GM21381 (cell line): ENCODE results near the gene TFEB.

ENCODE experiments used
- ATAC-seq: cut with Tn5 transposase; IDR thresholded peaks from one replicate; pipeline ENCODE4 v1.9.1; 2021; ENCODE audit warnings: mild to moderate bottlenecking, moderate library complexity; ENCODE audit not compliant: unreplicated experiment

Gene TFEB

DNA sequence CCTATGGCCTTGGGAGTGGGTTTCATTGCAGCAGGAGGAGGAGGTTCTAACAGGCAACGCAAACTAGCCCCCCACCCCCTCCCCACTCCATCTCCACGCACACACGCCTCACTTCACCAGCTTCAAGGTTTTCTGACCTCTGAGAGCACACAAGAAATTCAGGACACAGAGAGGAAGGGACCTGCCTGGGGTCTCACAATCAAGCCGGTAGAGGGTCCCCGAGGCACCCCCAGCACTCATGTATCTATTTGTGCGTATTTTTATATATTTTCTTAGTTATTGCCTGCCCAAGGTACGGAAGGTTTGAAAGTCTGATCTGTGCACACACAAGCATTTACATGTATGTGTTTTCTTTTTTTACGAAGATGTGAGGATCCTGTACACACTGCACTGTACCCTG lies 80.2 kb downstream of the TFEB start:
- ATAC-seq = no peak

DNA sequence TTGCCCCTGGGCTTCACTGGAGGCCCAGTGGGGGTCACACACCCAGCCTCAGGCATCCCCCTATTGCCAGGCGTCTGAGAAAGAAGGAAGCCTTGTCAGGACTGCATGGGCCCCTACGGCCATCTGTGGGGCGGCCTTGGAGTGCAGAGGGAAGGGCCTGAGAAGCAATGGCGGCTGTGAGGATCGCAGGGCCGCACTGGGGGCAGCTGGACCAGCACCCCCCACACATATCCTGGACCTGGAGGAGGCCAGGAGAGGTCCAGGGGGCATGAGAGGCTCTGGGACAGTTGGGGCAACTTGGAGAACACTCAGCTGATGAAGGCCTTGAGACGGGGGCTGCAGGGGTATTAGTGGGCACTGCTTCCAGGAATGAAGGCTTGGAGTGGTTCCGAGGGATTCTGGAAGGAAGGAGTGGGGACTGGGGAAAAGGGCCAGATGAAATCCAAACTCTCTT lies 80.7 kb downstream of the TFEB start:
- no peak for ATAC-seq

GRCh38 chr6:41654151-41654697 lies 81.2 kb downstream of the TFEB start:
- no peak for ATAC-seq

DNA sequence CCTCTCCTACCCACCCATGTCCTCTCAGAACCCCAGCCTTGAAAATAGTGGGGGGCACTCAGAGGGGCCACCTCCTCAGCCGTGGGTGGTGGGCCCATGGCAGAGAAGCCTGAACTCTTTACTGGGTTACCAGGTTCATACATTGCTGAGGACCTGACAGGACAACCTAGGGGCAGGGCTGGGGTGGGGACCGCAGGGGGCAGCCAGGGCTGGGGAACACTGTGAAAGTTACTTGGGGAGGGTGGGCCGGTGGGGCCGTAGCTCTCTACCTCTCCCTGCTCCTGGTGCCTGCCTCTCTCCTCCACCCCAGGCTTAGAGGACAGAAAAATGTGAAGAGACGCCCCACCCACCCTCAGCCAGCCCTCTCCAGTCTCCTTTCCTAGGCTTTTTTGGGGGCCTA lies 81.7 kb downstream of the TFEB start:
- ATAC-seq = no peak

GRCh38 chr6:41652866-41653652 lies 82.3 kb downstream of the TFEB start:
- no peak for ATAC-seq

DNA sequence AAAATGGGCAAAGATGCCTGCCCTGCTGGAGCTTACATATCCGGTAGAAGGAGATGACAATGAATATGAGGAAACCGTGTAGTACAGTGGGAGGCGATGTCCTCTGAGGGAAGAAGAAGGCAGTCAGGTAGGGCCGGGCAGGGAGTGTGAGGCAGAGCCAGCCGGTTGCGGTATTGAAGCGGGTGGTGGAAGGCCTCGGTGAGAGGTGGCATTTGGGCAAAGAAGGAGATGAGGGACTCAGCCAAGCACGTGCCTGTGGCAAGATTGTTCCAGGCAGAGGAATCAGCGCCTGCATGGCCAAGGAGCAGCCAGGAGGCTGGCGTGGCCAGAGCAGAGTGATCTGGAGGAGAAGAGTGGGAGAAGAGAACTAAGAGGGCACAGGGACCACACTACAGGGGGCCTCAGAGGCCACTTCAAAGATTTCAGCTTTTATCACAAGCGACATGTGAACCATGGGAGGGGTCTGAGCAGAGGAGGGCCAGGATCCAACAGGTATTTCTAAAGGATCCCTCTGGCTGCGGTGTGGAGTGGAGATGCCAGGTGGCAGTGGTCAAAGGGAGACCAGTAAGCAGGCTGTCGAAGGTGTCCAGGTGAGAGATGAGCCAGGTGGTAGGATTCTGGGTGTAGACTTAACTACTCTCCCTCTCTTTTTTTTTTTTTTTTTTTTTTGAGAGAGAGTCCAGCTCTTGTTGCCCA lies 83.3 kb downstream of the TFEB start:
- ATAC-seq = no peak

DNA sequence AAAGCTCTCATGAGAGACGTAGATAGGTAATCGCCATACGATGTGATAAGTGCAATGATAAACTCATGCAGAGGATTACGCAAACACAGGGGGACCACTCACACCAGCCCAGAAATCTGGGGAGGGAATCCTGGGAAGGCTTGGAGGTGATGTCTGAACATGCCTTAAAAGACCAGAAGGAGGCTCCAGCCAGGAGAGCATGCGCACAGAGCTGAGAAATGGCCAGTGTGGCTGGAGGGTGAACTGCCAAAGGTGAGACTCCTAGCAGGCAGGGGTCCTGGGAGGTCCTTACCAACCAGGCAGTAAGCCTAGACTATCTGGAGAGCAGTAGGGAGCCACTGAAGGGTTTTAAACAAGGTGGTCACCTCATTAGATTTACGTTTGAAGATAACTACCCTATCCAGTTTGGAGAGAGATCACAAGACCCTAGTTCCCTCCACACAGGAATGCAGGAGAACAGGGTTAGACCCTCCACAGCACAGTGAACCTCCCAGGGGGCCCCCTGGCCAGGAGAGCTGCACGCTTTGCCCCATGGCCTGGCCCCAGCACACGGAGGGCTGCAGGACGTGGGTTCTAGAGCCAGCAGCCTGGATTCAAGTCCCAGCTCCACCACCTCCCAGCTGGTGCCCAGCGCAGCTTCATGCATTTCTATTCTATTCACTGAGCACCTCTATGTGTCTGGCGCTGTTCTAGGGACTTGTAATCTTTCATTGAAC lies 84.0 kb downstream of the TFEB start:
- ATAC-seq = no peak

- no peak for ATAC-seq
Measured at GRCh38 chr6:41650120-41650519, 85.3 kb downstream of the TFEB start.

GRCh38 chr6:41649596-41649995 lies 85.8 kb downstream of the TFEB start:
- no peak for ATAC-seq

DNA sequence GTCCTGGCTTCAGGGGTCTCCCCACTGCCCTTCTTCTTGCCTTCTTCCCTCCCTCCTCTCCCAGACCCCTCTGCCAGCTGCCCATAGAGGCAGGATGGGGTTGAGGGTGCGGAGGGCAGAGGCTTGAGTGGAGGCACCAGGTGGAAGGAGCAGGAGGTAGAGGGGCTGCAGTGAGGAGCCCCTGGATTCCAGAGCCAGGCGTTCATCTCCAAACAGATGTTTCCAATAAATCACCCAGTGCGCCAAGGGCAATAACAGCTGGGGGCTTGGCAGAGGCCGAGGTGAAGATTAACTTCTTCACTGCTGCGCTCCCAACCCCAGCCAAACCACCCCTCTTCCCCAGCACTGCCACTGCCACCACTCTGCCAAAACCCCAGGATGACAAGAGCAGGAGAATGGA lies 86.5 kb downstream of the TFEB start:
- no peak for ATAC-seq

DNA sequence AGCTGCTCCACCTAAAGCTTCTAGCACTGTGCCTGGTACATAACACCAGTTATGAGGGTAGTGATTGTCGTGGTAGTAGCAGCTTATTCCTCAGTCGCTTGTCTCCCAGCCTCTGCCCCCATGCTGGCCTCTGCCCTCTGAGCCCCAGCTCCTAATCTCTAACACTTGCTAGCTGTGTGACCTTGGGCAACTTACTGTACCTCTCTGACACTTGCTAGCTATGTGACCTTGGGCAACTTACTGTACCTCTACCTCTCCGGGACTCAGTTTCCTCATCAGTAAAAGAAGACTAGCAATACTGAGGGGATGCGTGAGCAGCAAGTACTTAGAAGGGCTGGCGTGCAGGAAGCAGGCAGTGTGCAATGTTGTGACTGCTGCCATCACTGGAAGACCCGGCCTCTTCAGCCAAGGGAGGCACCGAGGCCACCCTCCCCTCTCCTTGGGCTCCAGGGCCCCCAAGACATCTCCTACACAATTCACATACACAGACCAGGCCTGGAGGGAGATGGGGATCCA lies 87.3 kb downstream of the TFEB start:
- ATAC-seq = no peak

- no peak for ATAC-seq
Measured at GRCh38 chr6:41647061-41647511, 88.3 kb downstream of the TFEB start.

DNA sequence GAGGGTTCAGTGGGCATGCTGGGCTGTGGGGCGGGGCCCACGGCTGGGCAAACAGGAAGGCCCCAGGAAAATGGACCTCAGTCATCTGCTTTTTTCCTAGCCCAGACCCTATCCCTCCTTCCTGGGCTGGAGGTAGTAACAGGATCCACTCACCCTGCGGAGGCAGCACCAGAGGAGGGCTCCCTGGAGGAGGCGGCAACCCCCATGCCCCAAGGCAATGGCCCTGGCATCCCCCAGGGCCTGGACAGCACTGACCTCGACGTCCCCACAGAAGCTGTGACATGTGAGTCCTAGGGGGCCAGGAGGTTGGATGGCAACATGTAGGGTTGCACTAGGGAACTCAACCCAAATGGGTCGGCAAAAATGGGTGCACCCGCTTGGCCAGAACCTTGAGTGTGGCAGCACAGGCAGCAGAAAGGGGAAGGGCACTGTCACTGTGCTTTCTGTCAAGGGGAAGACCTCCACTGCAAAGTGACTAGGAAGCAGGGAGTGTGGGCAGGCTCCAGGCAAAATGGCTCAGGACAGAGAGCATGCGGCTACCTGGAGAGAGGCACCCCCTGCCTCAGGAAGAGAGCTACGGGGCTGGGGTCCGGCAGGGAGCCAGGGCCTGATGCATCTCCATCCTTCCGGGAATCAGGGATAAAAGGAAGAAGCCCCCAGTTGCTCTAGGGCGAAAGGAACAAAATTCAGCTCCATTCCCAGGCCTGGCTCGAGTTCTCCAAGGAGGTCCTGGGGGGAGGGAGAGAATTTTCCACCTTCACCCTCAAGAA lies 89.2 kb downstream of the TFEB start:
- no peak for ATAC-seq

DNA sequence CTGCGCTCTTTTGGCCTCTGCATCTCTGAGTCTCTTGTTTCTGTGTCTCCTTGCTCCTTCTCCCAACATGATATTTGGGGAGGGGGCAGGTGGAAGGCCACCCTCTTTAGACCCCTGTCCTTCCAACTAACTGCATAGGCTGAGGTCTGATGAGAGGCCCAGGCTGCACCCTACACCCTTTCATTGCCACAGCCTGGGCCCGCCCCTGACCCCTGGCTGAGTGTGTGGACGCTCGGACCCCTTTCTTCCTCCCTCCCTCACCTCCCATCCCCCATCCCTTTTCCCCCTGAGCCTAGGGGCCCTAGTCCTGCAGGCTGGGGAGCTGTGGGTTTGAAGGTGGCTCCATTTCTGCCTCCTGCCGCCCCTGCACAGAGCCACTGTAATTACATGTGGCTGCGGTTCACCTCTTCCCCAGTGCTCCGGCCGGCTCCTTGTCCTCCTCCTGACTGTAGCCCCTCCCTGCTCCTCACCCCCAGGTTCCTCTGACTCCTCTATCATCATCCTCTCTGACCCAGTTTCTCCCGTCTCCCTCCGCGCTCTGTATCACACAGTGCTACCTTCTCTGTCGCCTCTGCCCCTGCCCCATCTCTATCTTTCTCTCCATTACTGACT lies 90.3 kb downstream of the TFEB start:
- ATAC-seq = no peak

DNA sequence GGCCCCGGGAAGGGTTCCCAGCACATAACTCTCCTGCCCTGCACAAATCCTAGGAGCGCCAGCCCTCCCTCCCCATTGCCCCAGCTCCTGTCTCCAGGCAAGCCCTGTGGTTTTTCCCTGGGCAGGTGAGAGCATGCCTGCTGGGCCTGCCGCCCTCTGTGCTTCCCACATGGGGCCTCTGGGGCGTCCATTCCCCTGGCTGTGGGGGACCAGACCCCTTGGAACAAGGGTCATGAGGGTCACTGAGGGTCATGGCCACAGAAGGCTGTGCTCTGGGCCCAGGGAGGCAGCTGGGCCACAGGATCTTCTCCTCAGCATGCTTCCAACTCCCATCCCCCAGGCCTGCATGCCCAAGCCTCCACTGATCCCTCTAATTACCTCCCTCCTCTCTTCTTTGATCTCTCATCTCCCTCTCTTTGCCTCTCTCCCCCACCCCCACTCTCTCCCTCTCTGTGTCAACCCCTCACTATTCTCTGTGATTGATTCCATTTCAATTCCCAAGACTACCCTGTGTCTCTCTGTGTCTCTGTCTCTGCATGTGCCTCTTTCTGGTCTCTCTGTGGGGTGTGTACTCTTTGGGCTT lies 91.0 kb downstream of the TFEB start:
- ATAC-seq = no peak

GRCh38 chr6:41643899-41644269 lies 91.5 kb downstream of the TFEB start:
- no peak for ATAC-seq

DNA sequence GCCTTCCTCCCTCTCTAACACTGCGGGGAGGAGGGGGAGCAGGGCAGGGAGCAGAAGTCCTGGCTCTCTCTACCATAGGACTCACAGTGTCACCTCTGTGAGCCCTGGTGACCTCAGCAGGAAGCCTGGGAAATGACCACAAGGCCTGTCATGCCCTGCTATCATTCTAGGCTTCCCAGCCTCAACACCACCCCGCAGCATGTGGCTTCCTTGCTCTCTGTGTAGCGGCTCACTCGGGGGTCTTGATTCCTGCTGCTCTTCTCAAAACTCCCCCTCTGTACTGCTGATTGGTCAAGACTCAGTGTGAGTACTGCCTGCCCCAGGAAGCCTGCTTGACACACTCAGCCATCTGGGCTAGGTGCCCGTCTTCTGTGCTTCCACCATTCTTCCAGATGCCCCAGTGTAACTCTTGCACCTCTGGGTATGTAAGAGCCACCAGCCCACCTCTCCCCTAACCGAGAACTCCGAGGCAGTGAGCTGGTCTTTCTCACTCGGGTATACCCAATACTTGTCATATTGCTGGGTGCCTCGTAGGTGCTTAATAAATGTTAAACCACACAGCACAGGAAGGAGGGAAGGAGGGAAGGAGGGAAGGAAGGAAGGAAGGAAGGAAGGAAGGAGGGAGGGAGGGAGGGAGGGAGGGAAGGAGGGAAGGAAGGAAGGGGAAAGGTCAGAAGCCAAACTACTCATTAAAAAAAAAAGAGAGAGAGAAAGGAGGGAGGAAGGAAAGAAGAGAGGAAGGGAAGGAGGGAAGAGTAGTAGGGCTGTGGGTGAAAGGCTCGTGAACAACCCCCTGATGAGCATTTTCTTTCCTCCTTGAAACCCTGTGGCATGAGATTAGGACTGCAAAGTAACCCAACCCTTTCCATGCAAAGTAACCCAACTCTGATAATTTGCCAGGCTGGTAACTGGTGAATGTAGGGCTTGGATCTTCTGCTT lies 92.2 kb downstream of the TFEB start:
- no peak for ATAC-seq

DNA sequence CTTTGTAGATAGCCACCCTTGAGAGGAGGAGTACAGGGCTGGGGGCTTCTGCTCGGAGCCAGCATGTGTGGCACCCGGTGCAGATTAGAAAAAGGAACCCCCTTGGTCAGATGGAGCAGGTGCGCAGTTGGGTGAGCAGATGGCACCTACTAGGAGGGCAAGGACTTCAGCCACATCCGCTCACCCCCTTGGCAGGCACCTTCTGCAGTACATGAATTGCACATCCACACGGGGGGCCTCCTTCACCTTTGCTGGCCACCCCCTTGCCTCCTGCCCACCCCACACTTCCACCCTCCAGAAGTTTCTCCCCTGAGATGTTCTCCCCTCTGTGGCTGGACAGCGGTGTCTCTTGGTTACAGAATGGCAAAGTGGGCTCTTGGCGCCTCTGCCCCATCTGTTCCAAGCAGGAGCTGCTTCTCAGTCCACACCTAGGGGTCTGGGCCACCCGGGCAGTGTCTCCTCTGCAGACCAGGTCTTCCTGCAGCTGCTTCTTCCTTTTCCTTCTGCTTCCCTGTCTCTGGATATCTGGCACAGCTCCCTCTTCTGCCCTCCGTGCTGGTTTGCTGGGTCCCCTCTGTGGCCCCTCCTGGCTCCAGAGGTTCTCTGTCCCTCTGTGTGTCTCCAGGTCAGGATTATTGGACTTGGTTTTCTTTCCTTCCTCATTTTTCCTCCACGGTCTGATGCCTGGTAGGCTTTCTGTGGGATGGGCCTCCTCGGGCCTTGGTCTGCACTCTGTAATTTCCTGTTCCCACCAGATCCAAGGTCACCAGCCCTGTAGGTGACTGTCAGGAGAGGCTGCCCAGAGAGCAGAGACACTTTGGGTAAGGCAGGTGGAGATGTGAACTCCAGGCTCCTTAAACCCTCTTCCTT lies 93.1 kb downstream of the TFEB start:
- ATAC-seq = no peak
